GM12878 (cell line): ENCODE results near the gene CTCFL. TPM values are rescaled to one million over a fixed set of nuclear protein-coding genes. Genes with fewer than 3 reads are reported as not detected.

Experiments used
- ATAC-seq: fragments of 200-7000 bp; cut with Tn5 transposase; 3 replicates; pipeline ENCODE4 v1.9.1; 2020; ENCODE audit warnings: mild to moderate bottlenecking, moderate library complexity
- BruUV-seq: library from RNA; stranded (reverse); fragments of 400-500 nt; replicated peaks from 2 replicates; lab custom pipeline; 2021; lab: Mats Ljungman, UMichigan
- CTCF ChIA-PET: fragments of 300-600 bp; sonication (Branson Sonifier 250); formaldehyde crosslinking; extraction: SDS; loops from one replicate; lab custom pipeline; 2021; ENCODE audit warnings: inconsistent platforms; lab: Yijun Ruan, JAX
- POLR2A ChIA-PET: fragments of 350-600 bp; formaldehyde crosslinking; extraction: SDS; loops from one replicate; lab custom pipeline; 2021; ENCODE audit warnings: inconsistent platforms; lab: Charles Lee
- RAD21 ChIA-PET: fragments of 300-600 bp; sonication (Branson Sonifier 250); formaldehyde crosslinking; loops from one replicate; lab custom pipeline; 2023; ENCODE audit warnings: antibody characterized with exemption; ENCODE audit not compliant: unreplicated experiment; lab: Charles Lee
- SMC1A ChIA-PET: fragments of 300-600 bp; sonication (Branson Sonifier 250); formaldehyde crosslinking; loops from one replicate; lab custom pipeline; 2023; ENCODE audit not compliant: unreplicated experiment, uncharacterized antibody; lab: Charles Lee
- DNase-seq: peaks from one replicate; pipeline ENCODE4 v3.0.0-alpha.2; 2011; ENCODE audit warnings: low read depth, low spot score
- FAIRE-seq: peaks from 3 replicates; lab custom pipeline; 2011; peaks lifted over from hg19 to GRCh38; lab: Jason Lieb, UNC
- H2AFZ ChIP-seq: 2 replicates; pipeline ENCODE4 v1.6.0; 2011; ENCODE audit warnings: low read depth, low read length, control low read depth; ENCODE audit not compliant: control insufficient read depth
- H3K27ac ChIP-seq: 2 replicates; pipeline ENCODE4 v1.5.1; 2011; ENCODE audit warnings: control low read depth; ENCODE audit not compliant: control insufficient read depth, insufficient read depth
- H3K27me3 ChIP-seq, 2 experiments: replicated peaks in 1 of 2; 2 replicates each; pipeline versions ENCODE4 v1.6.0 to v1.6.1; 2011; ENCODE audit warnings: low read length in 1 of 2; ENCODE audit not compliant: control insufficient read depth in 2 of 2, insufficient read depth in 2 of 2
- H3K36me3 ChIP-seq, 2 experiments: 2 replicates each; pipeline ENCODE4 v1.5.1; 2011; ENCODE audit warnings: low read length in 1 of 2; ENCODE audit not compliant: control insufficient read depth in 2 of 2, insufficient read depth in 2 of 2
- H3K4me1 ChIP-seq: 2 replicates; pipeline ENCODE4 v1.6.1; 2011; ENCODE audit warnings: mild to moderate bottlenecking, low read length, moderate library complexity, mixed read lengths; ENCODE audit not compliant: control insufficient read depth, insufficient read depth
- H3K4me2 ChIP-seq: 2 replicates; pipeline ENCODE4 v1.6.0; 2011; ENCODE audit warnings: control low read depth; ENCODE audit not compliant: control insufficient read depth, insufficient read depth
- H3K4me3 ChIP-seq: fragments of 200-600 bp; sonication (generic); 2 replicates; pipeline ENCODE4 v1.5.1; 2016
- H3K79me2 ChIP-seq: 2 replicates; pipeline ENCODE4 v1.6.0; 2011; ENCODE audit warnings: low read length; ENCODE audit not compliant: control insufficient read depth, insufficient read depth
- H3K9ac ChIP-seq: 2 replicates; pipeline ENCODE4 v1.8.0; 2011; ENCODE audit warnings: low read length, control low read depth, mixed read lengths; ENCODE audit not compliant: control insufficient read depth, insufficient read depth
- H3K9me3 ChIP-seq: replicated peaks from 3 replicates; pipeline ENCODE4 v1.5.1; 2011; ENCODE audit warnings: mild to moderate bottlenecking, low read length; ENCODE audit not compliant: control insufficient read depth, insufficient read depth
- H4K20me1 ChIP-seq: 2 replicates; pipeline ENCODE4 v1.6.0; 2011; ENCODE audit not compliant: control insufficient read depth, insufficient read depth
- HDAC6 ChIP-seq: fragments of 200-600 bp; sonication (generic); IDR thresholded peaks from one replicate; pipeline ENCODE4 v1.8.0; 2017; ENCODE audit warnings: antibody characterized with exemption; ENCODE audit not compliant: unreplicated experiment
- JUNB ChIP-seq: IDR thresholded peaks from 2 replicates; pipeline ENCODE4 v1.6.1; 2016; ENCODE audit warnings: antibody characterized with exemption, mild to moderate bottlenecking
- MTA2 ChIP-seq: fragments of 450-650 bp; IDR thresholded peaks from 2 replicates; pipeline ENCODE4 v1.6.1; 2016; ENCODE audit warnings: low read depth, mild to moderate bottlenecking, moderate library complexity
- NRF1 ChIP-seq: conservative IDR thresholded peaks from 2 replicates; pipeline ENCODE4 v1.6.1; 2011; ENCODE audit warnings: mild to moderate bottlenecking, low read depth, low read length, improper control_type of control experiment
- PBX3 ChIP-seq: IDR thresholded peaks from 2 replicates; pipeline ENCODE4 v1.6.1; 2011; ENCODE audit warnings: mild to moderate bottlenecking, low read depth, low read length, moderate library complexity; ENCODE audit not compliant: insufficient replicate concordance
- PKNOX1 ChIP-seq: fragments of 450-650 bp; IDR thresholded peaks from 2 replicates; pipeline ENCODE4 v1.6.1; 2016; ENCODE audit warnings: mild to moderate bottlenecking
- SMAD5 ChIP-seq: IDR thresholded peaks from 2 replicates; pipeline ENCODE4 v1.6.1; 2016; ENCODE audit warnings: antibody characterized with exemption, low read depth
- ZNF207 ChIP-seq: fragments of 450-650 bp; IDR thresholded peaks from 2 replicates; pipeline ENCODE4 v1.6.1; 2014; ENCODE audit warnings: antibody characterized with exemption, mild to moderate bottlenecking, borderline replicate concordance
- ZNF592 ChIP-seq: fragments of 450-650 bp; IDR thresholded peaks from 2 replicates; pipeline ENCODE4 v1.6.1; 2017; ENCODE audit warnings: mild to moderate bottlenecking, moderate library complexity
- ZNF687 ChIP-seq: fragments of 450-650 bp; IDR thresholded peaks from 2 replicates; pipeline ENCODE4 v1.6.1; 2017; ENCODE audit warnings: mild to moderate bottlenecking, moderate library complexity
- WGBS: methylation state at CpG from one replicate; pipeline ENCODE4 v1.1.6; 2016; ENCODE audit warnings: low lambda C conversion rate; ENCODE audit not compliant: insufficient replicate concordance, insufficient coverage; ENCODE audit errors: missing lambda C conversion rate; 5-methylcytosine and 5-hydroxymethylcytosine counted together
- in situ Hi-C: fragments of 300-500 bp; cut with MboI; formaldehyde crosslinking; loops from 9 replicates; pipeline ENCODE4 v1.14.3; 2018; ENCODE audit warnings: mixed read lengths
- intact Hi-C: fragments of 100-400 bp; cut with micrococcal nuclease; formaldehyde crosslinking; loops from one replicate; pipeline ENCODE4 v1.14.2; 2022; ENCODE audit not compliant: unreplicated experiment
- polyA plus RNA-seq, 11 experiments: library from polyadenylated mRNA; depleted of rRNA in 4 of 11; unstranded in 6 of 11; stranded (reverse) in 5 of 11; fragments of >200 nt; fragmentation: Nextera tagmentation in 4 of 11; fragmentation: Illumina TruSeq in 1 of 11; extraction: Ambion mirVana in 4 of 11; extraction: Trizol in 1 of 11; gene quantifications; 1 replicate in 1 of 11; 2 replicates in 10 of 11; pipeline versions ENCODE4 v1.2.1 to v1.2.3, GENCODE V29; 2011 to 2016; ENCODE audit warnings: inconsistent platforms in 2 of 11, missing spikeins in 2 of 11, low read depth in 1 of 11
- total RNA-seq, 4 experiments: library from RNA; depleted of rRNA in 3 of 4; stranded (reverse); fragments of >200 nt in 3 of 4; fragmentation: Illumina TruSeq in 1 of 4; extraction: Trizol in 1 of 4; gene quantifications; 2 replicates each; pipeline versions ENCODE4 v1.2.1 to v1.2.3, GENCODE V29; 2013 to 2021

Gene CTCFL
- total and polyA plus RNA-seq, 10 of the 15 experiments (the other 5 are each of a cell fraction or from before 2014, with no cell fraction given) = 0.06 to 0.20 (median 0.11) TPM; not detected in 4

- TF ChIP-seq ZNF687 = no peak
These were observed 59.0 kb downstream of the CTCFL start (continued) for GRCh38 chr20:57465943-57466342.

- ChIA-PET RAD21 (interaction anchor here (0.6 kb wide), 1 partner anchor 19 kb away, joined by 3 read pairs; no protein-coding TSS in a partner anchor), CTCF (interaction anchor here (1.0 to 1.5 kb wide), 3 partner anchors 12 to 53 kb away, joined by 3 to 5 read pairs (median 3); no protein-coding TSS in a partner anchor), SMC1A (interaction anchor here (1.9 kb wide), 1 partner anchor 33 kb away, joined by 5 read pairs; no protein-coding TSS in a partner anchor), POLR2A (no interaction called here)
- no peak for ATAC-seq
- Histone ChIP-seq H3K9me3 (no peaks in the 10 kb centered on the region), H3K27me3 (no peaks in the 10 kb centered on the region), H3K9ac (no peak overlapping the region), H3K4me3 (no peak overlapping the region), H2AFZ (no peak overlapping the region), H3K4me1 (peaks cover 20% of the 10 kb centered on the region), H4K20me1 (no peaks in the 10 kb centered on the region), H3K4me2 (no peak overlapping the region), H3K27ac (no peak overlapping the region), H3K36me3 (no peaks in the 10 kb centered on the region), H3K79me2 (no peaks in the 10 kb centered on the region)
- WGBS = 82% methylated on average over 8 of the region's 8 CpGs
- in situ Hi-C loops (no loop called here), intact Hi-C loops (no loop called here)
- DNase-seq = no peak
- BruUV-seq = no TSS peak
- FAIRE-seq = no peak
- TF ChIP-seq SMAD5 (no peak), JUNB (no peak), ZNF207 (no peak), PKNOX1 (no peak), HDAC6 (no peak), NRF1 (no peak), ZNF592 (no peak), MTA2 (no peak), PBX3 (no peak)
These were observed 59.5 kb downstream of the CTCFL start for GRCh38 chr20:57465486-57465885.
